Activated CD4-positive, alpha-beta T cell treated with anti-CD3 and anti-CD28 coated beads, Interleukin-2, Interleukin-4, amounts not matched to agents 100 ng/mL and 50 ng/mL, durations not matched to agents 16 hours and 8 hours (primary cell): Measurements from ENCODE around the gene ZNF292.
"Not testable (repeated sequence)": the region's sequence is repeated elsewhere in the genome, so short reads cannot be mapped to it uniquely, and the experiment has no call there.

Experiments
- DNase-seq: peaks from one replicate; pipeline ENCODE4 v3.0.0-alpha.2; 2020; ENCODE audit warnings: low spot score

Gene ZNF292

GRCh38 chr6:87279196-87279595 lies 123.8 kb downstream of the ZNF292 start:
- no peak for DNase-seq

- DNase-seq = no peak
Observed at GRCh38 chr6:87281426-87281825, 126.1 kb downstream of the ZNF292 start.

GRCh38 chr6:87282743-87283142 lies 127.4 kb downstream of the ZNF292 start:
- no peak for DNase-seq

GRCh38 chr6:87283461-87283860 lies 128.1 kb downstream of the ZNF292 start:
- no peak for DNase-seq

- DNase-seq = no peak
Observed at GRCh38 chr6:87287251-87287650, 131.9 kb downstream of the ZNF292 start.

GRCh38 chr6:87289571-87289970 lies 134.2 kb downstream of the ZNF292 start:
- no peak for DNase-seq

GRCh38 chr6:87291883-87292282 lies 136.5 kb downstream of the ZNF292 start:
- no peak for DNase-seq

GRCh38 chr6:87293526-87293925 lies 138.2 kb downstream of the ZNF292 start:
- no peak for DNase-seq

- no peak for DNase-seq
Observed at GRCh38 chr6:87297119-87297518, 141.8 kb downstream of the ZNF292 start.

- not testable (repeated sequence) for DNase-seq
Observed at GRCh38 chr6:87301277-87301676, 145.9 kb downstream of the ZNF292 start.

GRCh38 chr6:87308970-87309369 lies 153.6 kb downstream of the ZNF292 start:
- no peak for DNase-seq

GRCh38 chr6:87312860-87313259 lies 157.5 kb downstream of the ZNF292 start:
- no peak for DNase-seq
